Placental epithelial cell (primary cell): Measurements from ENCODE around the gene LRFN2. TPM values are rescaled to one million over a fixed set of nuclear protein-coding genes. Genes with fewer than 3 reads are reported as not detected.

Source experiments
- small RNA-seq: library from RNA; depleted of rRNA; stranded (forward); fragments of <200 nt; gene quantifications from one replicate; pipeline ENCODE3, GENCODE V24; 2012
- total RNA-seq: library from RNA; depleted of rRNA; stranded (reverse); fragments of >200 nt; gene quantifications from 2 replicates; pipeline ENCODE4 v1.2.3, GENCODE V29; 2012

LRFN2 gene
- total RNA-seq, result not detected in 2 replicates

DNA sequence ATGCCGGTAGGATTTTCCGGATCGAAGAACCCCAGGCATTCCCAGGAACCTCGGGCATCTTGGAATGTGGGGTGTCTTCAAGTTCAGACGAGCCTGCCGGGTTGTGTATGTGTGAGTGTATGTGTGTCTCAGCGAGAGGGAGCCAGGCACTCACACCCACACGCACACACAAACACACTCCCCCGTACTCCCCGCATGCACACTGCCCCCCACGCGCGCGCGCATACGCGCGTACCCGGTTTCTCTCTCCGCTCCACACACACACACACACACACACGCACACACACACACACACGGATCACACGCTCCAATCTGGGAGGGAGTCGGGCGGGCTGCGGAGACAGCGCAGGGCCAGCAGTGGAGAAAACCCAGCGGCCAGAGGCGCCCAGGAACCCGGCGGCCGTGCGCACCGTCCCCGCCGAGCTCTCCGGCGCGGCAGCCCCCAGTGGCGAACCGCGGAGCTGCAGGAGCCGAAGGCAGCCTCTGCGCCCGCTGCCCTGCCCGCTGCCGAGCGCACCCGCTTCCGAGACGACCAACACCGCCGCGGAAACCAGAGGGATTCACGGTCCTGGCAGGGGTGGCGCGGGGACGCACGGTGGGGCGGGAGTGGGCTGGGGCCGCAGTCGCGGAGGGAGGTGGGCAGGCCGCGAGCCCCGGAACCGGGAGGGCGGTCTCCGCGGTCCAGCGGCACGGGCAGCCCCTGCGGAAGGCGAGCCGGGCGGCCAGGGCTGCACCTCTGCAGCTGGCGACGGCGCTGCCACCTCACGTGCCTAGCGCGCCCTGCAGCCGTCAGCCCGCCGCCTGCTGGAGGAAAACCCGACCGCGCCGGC, at the start of gene LRFN2:
LRFN2 (minus strand) TSS at position 125 of the 830 bp plus-strand sequence.

Small RNA genes within 50 kb of the gene (small RNA-seq; reads per million reads assigned to genes)
- not detected for gene RNU6-250P
